Panc1 (cell line): ENCODE data around the gene SCGB1A1. TPM values are rescaled to one million over a fixed set of nuclear protein-coding genes. Genes with fewer than 3 reads are reported as not detected.

ENCODE experiments used
- ATAC-seq: fragments of 200-7000 bp; cut with Tn5 transposase; 2 replicates; pipeline ENCODE4 v1.9.1; 2020; ENCODE audit warnings: mild to moderate bottlenecking, moderate library complexity
- BruUV-seq: library from RNA; stranded (reverse); fragments of 400-500 nt; replicated peaks from 2 replicates; lab custom pipeline; 2021; lab: Mats Ljungman, UMichigan
- CTCF ChIA-PET: fragments of 300-600 bp; sonication (Branson Sonifier 250); formaldehyde crosslinking; loops from one replicate; lab custom pipeline; 2022; ENCODE audit warnings: antibody characterized with exemption; lab: Charles Lee
- POLR2A ChIA-PET: fragments of 300-600 bp; sonication (Branson Sonifier 250); formaldehyde crosslinking; loops from one replicate; lab custom pipeline; 2022; ENCODE audit warnings: antibody characterized with exemption; lab: Charles Lee
- DNase-seq: peaks from one replicate; pipeline ENCODE4 v3.0.0-alpha.2; 2010; ENCODE audit warnings: low read depth, low spot score
- H3K27ac ChIP-seq: 2 replicates; pipeline ENCODE4 v1.5.1; 2011; ENCODE audit warnings: mild to moderate bottlenecking, low read length, inconsistent platforms
- H3K27me3 ChIP-seq: fragments of 200-500 bp; sonication (Bioruptor generic); 2 replicates; pipeline ENCODE4 v1.6.0; 2014; ENCODE audit warnings: low read length, inconsistent platforms; ENCODE audit not compliant: control insufficient read depth, insufficient read depth
- H3K36me3 ChIP-seq: fragments of 200-500 bp; sonication (Bioruptor generic); 2 replicates; pipeline ENCODE4 v1.5.1; 2014; ENCODE audit warnings: inconsistent platforms, mild to moderate bottlenecking, low read length, moderate library complexity; ENCODE audit not compliant: control insufficient read depth, insufficient read depth
- H3K4me1 ChIP-seq: 2 replicates; pipeline ENCODE4 v1.5.1; 2011; ENCODE audit warnings: inconsistent platforms, mild to moderate bottlenecking, low read length, moderate library complexity; ENCODE audit not compliant: control insufficient read depth, insufficient read depth
- H3K4me3 ChIP-seq, 2 experiments: 2 replicates each; pipeline ENCODE4 v1.5.1; 2011 to 2012; ENCODE audit warnings: low read depth in 2 of 2, low read length in 2 of 2, mild to moderate bottlenecking in 2 of 2, inconsistent platforms in 1 of 2, moderate library complexity in 1 of 2
- H3K9me3 ChIP-seq: fragments of 200-500 bp; sonication (Bioruptor generic); 2 replicates; pipeline ENCODE4 v1.5.1; 2014; ENCODE audit warnings: low read depth, mild to moderate bottlenecking, inconsistent platforms, low read length, moderate library complexity; ENCODE audit not compliant: control insufficient read depth, insufficient read depth
- CTCF ChIP-seq: fragments of 450-650 bp; IDR thresholded peaks from 2 replicates; pipeline ENCODE4 v1.5.1; 2017; ENCODE audit warnings: mild to moderate bottlenecking
- POLR2AphosphoS5 ChIP-seq: IDR thresholded peaks from 2 replicates; pipeline ENCODE4 v1.6.1; 2012; ENCODE audit warnings: mild to moderate bottlenecking, low read depth, low read length, moderate library complexity
- REST ChIP-seq, 2 experiments: IDR thresholded peaks; 2 replicates each; pipeline ENCODE4 v1.6.1; 2011 to 2012; ENCODE audit warnings: low read depth in 2 of 2, control low read depth in 1 of 2, low read length in 1 of 2, mild to moderate bottlenecking in 1 of 2, moderate library complexity in 1 of 2; ENCODE audit not compliant: insufficient read depth in 1 of 2
- SIN3A ChIP-seq: IDR thresholded peaks from 2 replicates; pipeline ENCODE4 v1.6.1; 2012; ENCODE audit warnings: low read depth, mild to moderate bottlenecking, low read length, moderate library complexity, borderline replicate concordance; ENCODE audit not compliant: insufficient read depth
- TCF7L2 ChIP-seq: IDR thresholded peaks from 2 replicates; pipeline ENCODE4 v1.6.1; 2011; ENCODE audit warnings: mild to moderate bottlenecking, low read depth, low read length, inconsistent platforms
- in situ Hi-C: cut with HindIII; loops from 2 replicates; pipeline ENCODE4 v1.10.0; 2016; ENCODE audit warnings: low sequenced_read_pairs, low pct_unique_long_range_greater_than_20kb
- intact Hi-C: fragments of 100-400 bp; cut with micrococcal nuclease; formaldehyde crosslinking; loops from one replicate; pipeline ENCODE4 v1.10.0; 2022; ENCODE audit not compliant: unreplicated experiment
- total RNA-seq: library from RNA; stranded (reverse); gene quantifications from one replicate; pipeline ENCODE4 v1.2.1, GENCODE V29; 2021; ENCODE audit not compliant: unreplicated experiment

The SCGB1A1 gene
- total RNA-seq, 1 experiment from 2014 or later: 1.1 TPM

GRCh38 chr11:62372871-62373270 is 46.0 kb upstream of the SCGB1A1 start:
- Histone ChIP-seq H3K27me3 (no peaks in the 10 kb centered on the region), H3K27ac (no peak overlapping the region), H3K4me3 (no peak overlapping the region), H3K9me3 (no peaks in the 10 kb centered on the region), H3K36me3 (no peaks in the 10 kb centered on the region), H3K4me1 (no peaks in the 10 kb centered on the region)
- ATAC-seq: no peak
- BruUV-seq: no TSS peak
- ChIA-PET CTCF (no interaction called here), POLR2A (no interaction called here)
- intact Hi-C loops (no loop called here), in situ Hi-C loops (no loop called here)
- TF ChIP-seq POLR2AphosphoS5: no peak
- no peak for TF ChIP-seq TCF7L2
- no peak for TF ChIP-seq REST (IDR thresholded peaks at IDR 0.05; ENCODE audit: insufficient read depth in 1 of 2, low read depth in 2 of 2, low read length in 1 of 2)
- TF ChIP-seq CTCF: no peak
- no peak for TF ChIP-seq SIN3A
- no peak for DNase-seq

- no peaks in the 10 kb centered on the region for H3K4me1 ChIP-seq
- H3K4me3 ChIP-seq: no peak overlapping the region
- intact Hi-C loops (no loop called here), in situ Hi-C loops (no loop called here)
- ATAC-seq: no peak
- no peak overlapping the region for H3K27ac ChIP-seq
- H3K36me3 ChIP-seq: no peaks in the 10 kb centered on the region
- H3K27me3 ChIP-seq: no peaks in the 10 kb centered on the region
- TF ChIP-seq CTCF: no peak
- TF ChIP-seq SIN3A: no peak
- TF ChIP-seq POLR2AphosphoS5: no peak
- no peak for TF ChIP-seq REST (IDR thresholded peaks at IDR 0.05; ENCODE audit: insufficient read depth in 1 of 2, low read depth in 2 of 2, low read length in 1 of 2)
- no peak for TF ChIP-seq TCF7L2
- CTCF ChIA-PET: no interaction called here
- no peak for DNase-seq
- POLR2A ChIA-PET: no interaction called here
- no TSS peak for BruUV-seq
- H3K9me3 ChIP-seq: no peaks in the 10 kb centered on the region
Observed at GRCh38 chr11:62373464-62374119, 45.2 kb upstream of the SCGB1A1 start.
